HEK293 (cell line): ENCODE data around the gene BICD2.

Experiments used
- CTCF ChIP-seq: fragments of 450-650 bp; formaldehyde crosslinking; IDR thresholded peaks from 2 replicates; pipeline ENCODE4 v1.5.1; 2016; ENCODE audit warnings: missing biosample characterization, missing genetic modification characterization
- PATZ1 ChIP-seq: fragments of 450-650 bp; formaldehyde crosslinking; IDR thresholded peaks from 2 replicates; pipeline ENCODE4 v1.5.1; 2016; ENCODE audit warnings: missing biosample characterization, missing genetic modification characterization
- SP7 ChIP-seq: fragments of 450-650 bp; formaldehyde crosslinking; IDR thresholded peaks from 2 replicates; pipeline ENCODE4 v1.5.1; 2016; ENCODE audit warnings: missing biosample characterization, missing genetic modification characterization
- TRIM28 ChIP-seq: IDR thresholded peaks from 2 replicates; pipeline ENCODE4 v1.6.1; 2011; ENCODE audit warnings: low read length, control low read depth, borderline replicate concordance
- YY1 ChIP-seq: fragments of 450-650 bp; formaldehyde crosslinking; IDR thresholded peaks from 2 replicates; pipeline ENCODE4 v1.5.1; 2018; ENCODE audit warnings: missing biosample characterization, missing genetic modification characterization
- ZBTB49 ChIP-seq: fragments of 450-650 bp; formaldehyde crosslinking; IDR thresholded peaks from 2 replicates; pipeline ENCODE4 v1.5.1; 2016; ENCODE audit warnings: missing biosample characterization, missing genetic modification characterization, low read depth
- ZNF138 ChIP-seq: fragments of 450-650 bp; formaldehyde crosslinking; IDR thresholded peaks from 2 replicates; pipeline ENCODE4 v1.5.1; 2016; ENCODE audit warnings: missing biosample characterization, missing genetic modification characterization, borderline replicate concordance
- ZNF184 ChIP-seq: fragments of 450-650 bp; IDR thresholded peaks from 2 replicates; pipeline ENCODE4 v1.5.1; 2018; ENCODE audit warnings: missing biosample characterization, mild to moderate bottlenecking, missing genetic modification characterization
- ZNF274 ChIP-seq, 2 experiments: fragments of 200-500 bp in 1 of 2; fragments of 450-650 bp in 1 of 2; sonication (Bioruptor generic) in 1 of 2; formaldehyde crosslinking in 1 of 2; IDR thresholded peaks; 2 replicates each; pipeline versions ENCODE4 v1.5.1 to v1.6.1; 2014 to 2016; ENCODE audit warnings: borderline replicate concordance in 1 of 2, inconsistent platforms in 1 of 2, low read length in 1 of 2, missing biosample characterization in 1 of 2, missing genetic modification characterization in 1 of 2
- ZNF404 ChIP-seq: fragments of 450-650 bp; formaldehyde crosslinking; IDR thresholded peaks from 2 replicates; pipeline ENCODE4 v1.5.1; 2017; ENCODE audit warnings: missing biosample characterization, missing genetic modification characterization
- ZNF660 ChIP-seq: fragments of 450-650 bp; IDR thresholded peaks from 2 replicates; pipeline ENCODE4 v1.5.1; 2018; ENCODE audit warnings: missing biosample characterization, mild to moderate bottlenecking, missing genetic modification characterization
- ZNF792 ChIP-seq: fragments of 450-650 bp; formaldehyde crosslinking; IDR thresholded peaks from 2 replicates; pipeline ENCODE4 v1.5.1; 2016; ENCODE audit warnings: missing biosample characterization, missing genetic modification characterization

GRCh38 chr9:92724528-92725265 is 39.9 kb downstream of the BICD2 start:
- TF ChIP-seq CTCF (tag by site-specific recombination) (no peak), TRIM28 (no peak), ZNF404 (tag by site-specific recombination) (no peak), PATZ1 (no peak), YY1 (tag by site-specific recombination) (no peak), ZNF792 (tag by site-specific recombination) (no peak), ZNF184 (tag by site-specific recombination) (no peak), ZNF274 (IDR thresholded peaks at IDR 0.05; ENCODE audit: low read length) (no peak), ZNF274 (tag by site-specific recombination; IDR thresholded peaks at IDR 0.05; ENCODE audit: borderline replicate concordance) (no peak), ZNF138 (tag by site-specific recombination) (no peak), SP7 (no peak), ZBTB49 (tag by site-specific recombination) (no peak), ZNF660 (no peak)
